Measurements from ENCODE around the gene CARTPT. TPM values are rescaled to one million over a fixed set of nuclear protein-coding genes. Genes with fewer than 3 reads are reported as not detected.

The CARTPT gene
- total RNA-seq, 1 experiment from 2014 or later = not detected

GRCh38 chr5:71738662-71739361 is 19.7 kb downstream of the CARTPT start:
- TF ChIP-seq, protein P1, sequence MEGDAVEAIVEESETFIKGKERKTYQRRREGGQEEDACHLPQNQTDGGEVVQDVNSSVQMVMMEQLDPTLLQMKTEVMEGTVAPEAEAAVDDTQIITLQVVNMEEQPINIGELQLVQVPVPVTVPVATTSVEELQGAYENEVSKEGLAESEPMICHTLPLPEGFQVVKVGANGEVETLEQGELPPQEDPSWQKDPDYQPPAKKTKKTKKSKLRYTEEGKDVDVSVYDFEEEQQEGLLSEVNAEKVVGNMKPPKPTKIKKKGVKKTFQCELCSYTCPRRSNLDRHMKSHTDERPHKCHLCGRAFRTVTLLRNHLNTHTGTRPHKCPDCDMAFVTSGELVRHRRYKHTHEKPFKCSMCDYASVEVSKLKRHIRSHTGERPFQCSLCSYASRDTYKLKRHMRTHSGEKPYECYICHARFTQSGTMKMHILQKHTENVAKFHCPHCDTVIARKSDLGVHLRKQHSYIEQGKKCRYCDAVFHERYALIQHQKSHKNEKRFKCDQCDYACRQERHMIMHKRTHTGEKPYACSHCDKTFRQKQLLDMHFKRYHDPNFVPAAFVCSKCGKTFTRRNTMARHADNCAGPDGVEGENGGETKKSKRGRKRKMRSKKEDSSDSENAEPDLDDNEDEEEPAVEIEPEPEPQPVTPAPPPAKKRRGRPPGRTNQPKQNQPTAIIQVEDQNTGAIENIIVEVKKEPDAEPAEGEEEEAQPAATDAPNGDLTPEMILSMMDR (IDR thresholded peaks at IDR 0.05; ENCODE audit: insufficient read depth in 1 of 2, low read depth in 1 of 2, low read length in 1 of 2, severe bottlenecking in 1 of 2, unreplicated experiment in 1 of 2) = no peak
- intact Hi-C loops (cut with micrococcal nuclease; ENCODE audit: unreplicated experiment) = no loop called here
- Histone ChIP-seq H3K4me1 (no peaks in the 10 kb centered on the region), H3K27me3 (replicated peaks; ENCODE audit: control insufficient read depth, insufficient read depth, low read length) (no peaks in the 10 kb centered on the region), H3K4me3 (ENCODE audit: low read depth, low read length) (no peak overlapping the region), H3K36me3 (ENCODE audit: control insufficient read depth, insufficient read depth, low read length) (no peaks in the 10 kb centered on the region), H3K9me3 (no peaks in the 10 kb centered on the region)
- no peaks in the 10 kb centered on the region for H3K36me3 Mint-ChIP-seq (ENCODE audit: insufficient read depth, unreplicated experiment)
- H3K27ac Mint-ChIP-seq (ENCODE audit: unreplicated experiment) = no peak overlapping the region
- DNase-seq = no peak
- BruUV-seq (replicated peaks) = no TSS peak
- no peak overlapping the region for H3K4me3 Mint-ChIP-seq (ENCODE audit: unreplicated experiment)
- H3K4me1 Mint-ChIP-seq (ENCODE audit: low read depth, unreplicated experiment) = no peaks in the 10 kb centered on the region
- H3K27me3 Mint-ChIP-seq (ENCODE audit: insufficient read depth, unreplicated experiment) = peaks cover 3% of the 10 kb centered on the region
- ChIA-PET CTCF (no interaction called here), POLR2A (no interaction called here)
- no peaks in the 10 kb centered on the region for H3K9me3 Mint-ChIP-seq (ENCODE audit: unreplicated experiment)

- H3K4me3 ChIP-seq (ENCODE audit: low read depth, low read length) = no peak overlapping the region
- no peaks in the 10 kb centered on the region for H3K9me3 Mint-ChIP-seq (ENCODE audit: unreplicated experiment)
- H3K4me1 ChIP-seq = no peaks in the 10 kb centered on the region
- H3K27me3 Mint-ChIP-seq (ENCODE audit: insufficient read depth, unreplicated experiment) = no peaks in the 10 kb centered on the region
- no peaks in the 10 kb centered on the region for H3K4me1 Mint-ChIP-seq (ENCODE audit: low read depth, unreplicated experiment)
- no peaks in the 10 kb centered on the region for H3K36me3 ChIP-seq (ENCODE audit: control insufficient read depth, insufficient read depth, low read length)
- H3K27me3 ChIP-seq (replicated peaks; ENCODE audit: control insufficient read depth, insufficient read depth, low read length) = no peaks in the 10 kb centered on the region
- H3K36me3 Mint-ChIP-seq (ENCODE audit: insufficient read depth, unreplicated experiment) = no peaks in the 10 kb centered on the region
- no peak for DNase-seq
- TF ChIP-seq, protein P1 (IDR thresholded peaks at IDR 0.05; ENCODE audit: insufficient read depth in 1 of 2, low read depth in 1 of 2, low read length in 1 of 2, severe bottlenecking in 1 of 2, unreplicated experiment in 1 of 2) = no peak
- no peaks in the 10 kb centered on the region for H3K9me3 ChIP-seq
- H3K4me3 Mint-ChIP-seq (ENCODE audit: unreplicated experiment) = no peak overlapping the region
- CTCF ChIA-PET = no interaction called here
- intact Hi-C loops (cut with micrococcal nuclease; ENCODE audit: unreplicated experiment) = no loop called here
- no peak overlapping the region for H3K27ac Mint-ChIP-seq (ENCODE audit: unreplicated experiment)
- BruUV-seq (replicated peaks) = no TSS peak
- POLR2A ChIA-PET = no interaction called here
Observed at GRCh38 chr5:71740015-71740753, 21.1 kb downstream of the CARTPT start.

GRCh38 chr5:71743155-71743554 is 24.1 kb downstream of the CARTPT start:
- ChIA-PET POLR2A (no interaction called here), CTCF (interaction anchor here (0.7 kb wide), 1 partner anchor 12 kb away, joined by 8 read pairs; no protein-coding TSS in a partner anchor)
- H3K4me3 Mint-ChIP-seq (ENCODE audit: unreplicated experiment) = no peak overlapping the region
- H3K27me3 Mint-ChIP-seq (ENCODE audit: insufficient read depth, unreplicated experiment) = no peaks in the 10 kb centered on the region
- H3K36me3 ChIP-seq (ENCODE audit: control insufficient read depth, insufficient read depth, low read length) = no peaks in the 10 kb centered on the region
- BruUV-seq (replicated peaks) = no TSS peak
- H3K4me3 ChIP-seq (ENCODE audit: low read depth, low read length) = no peak overlapping the region
- TF ChIP-seq, protein P1 (IDR thresholded peaks at IDR 0.05; ENCODE audit: insufficient read depth in 1 of 2, low read depth in 1 of 2, low read length in 1 of 2, severe bottlenecking in 1 of 2, unreplicated experiment in 1 of 2) = no peak
- no peak overlapping the region for H3K27ac Mint-ChIP-seq (ENCODE audit: unreplicated experiment)
- H3K9me3 Mint-ChIP-seq (ENCODE audit: unreplicated experiment) = no peaks in the 10 kb centered on the region
- DNase-seq = no peak
- intact Hi-C loops (cut with micrococcal nuclease; ENCODE audit: unreplicated experiment) = no loop called here
- H3K9me3 ChIP-seq = no peaks in the 10 kb centered on the region
- H3K27me3 ChIP-seq (replicated peaks; ENCODE audit: control insufficient read depth, insufficient read depth, low read length) = no peaks in the 10 kb centered on the region
- no peaks in the 10 kb centered on the region for H3K4me1 Mint-ChIP-seq (ENCODE audit: low read depth, unreplicated experiment)
- no peaks in the 10 kb centered on the region for H3K4me1 ChIP-seq
- H3K36me3 Mint-ChIP-seq (ENCODE audit: insufficient read depth, unreplicated experiment) = no peaks in the 10 kb centered on the region
